SIG-M5 treated with dmso at 0.1 percent for 504 hours (cell line): ENCODE data around the gene CACNA2D1.

Experiments
- DNase-seq: peaks from one replicate; lab custom pipeline; 2025; ENCODE audit not compliant: unreplicated experiment; lab: John Stamatoyannopoulos, UW

The CACNA2D1 gene

GRCh38 chr7:82010416-82010815 is 433.2 kb downstream of the CACNA2D1 start:
- no peak for DNase-seq

GRCh38 chr7:82007315-82007714 is 436.3 kb downstream of the CACNA2D1 start:
- no peak for DNase-seq

DNA sequence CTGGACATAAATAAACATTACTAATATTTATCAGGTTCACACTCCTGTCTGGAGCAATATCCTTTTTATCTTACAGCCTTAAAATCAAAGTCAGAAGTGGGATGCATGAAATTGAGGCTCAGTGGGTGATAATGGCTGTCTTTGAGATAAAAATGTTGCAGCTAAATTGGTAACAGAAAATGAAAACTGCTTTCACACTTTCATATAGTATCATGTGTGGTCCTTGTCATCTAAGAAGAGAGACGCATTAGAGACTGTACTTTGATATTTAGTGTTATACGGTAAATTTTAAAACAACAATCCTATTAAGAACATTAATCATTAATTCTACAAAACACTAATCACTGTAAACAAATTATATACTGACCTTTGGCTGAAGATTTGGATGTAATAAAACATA is 438.5 kb downstream of the CACNA2D1 start:
- no peak for DNase-seq

- DNase-seq, result no peak
Observed at GRCh38 chr7:81993186-81993585, 450.4 kb downstream of the CACNA2D1 start.

- peak; percentile 38 for DNase-seq
Observed at GRCh38 chr7:81990395-81990794, 453.2 kb downstream of the CACNA2D1 start.

DNA sequence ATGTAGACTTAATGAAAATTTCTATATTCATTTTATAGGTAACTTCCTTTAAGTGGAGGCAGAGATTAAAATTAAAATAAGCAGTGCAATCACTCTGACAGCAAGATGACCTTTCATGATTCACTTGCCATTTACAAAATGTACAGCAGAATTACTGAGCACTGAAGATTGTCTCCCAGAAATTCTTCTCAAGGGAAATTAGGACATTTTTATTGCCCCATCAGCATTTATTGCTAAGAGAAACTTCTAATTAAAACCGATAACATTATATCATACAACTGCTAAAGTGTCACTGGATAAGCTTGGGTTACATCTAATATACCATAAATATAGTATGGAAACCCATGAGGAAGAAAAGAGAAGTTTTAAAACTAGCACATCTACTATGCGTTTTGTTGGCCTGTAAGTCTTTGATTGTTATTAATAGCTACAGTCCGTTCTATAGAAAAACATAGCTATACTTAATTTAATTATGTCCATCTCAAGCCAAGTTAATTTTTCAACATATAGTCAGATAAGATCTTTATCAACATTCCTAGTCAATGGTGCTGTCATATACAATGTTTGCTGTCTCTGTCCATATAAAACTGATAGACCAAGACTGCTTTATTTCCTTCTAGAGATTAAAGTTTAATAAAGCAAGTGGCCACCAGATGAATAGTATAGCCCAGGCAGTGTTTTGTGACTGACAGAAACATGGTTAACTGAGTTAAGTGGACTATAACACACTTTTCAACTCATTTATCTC is 456.7 kb downstream of the CACNA2D1 start:
- no peak for DNase-seq

GRCh38 chr7:81983406-81983805 is 460.2 kb downstream of the CACNA2D1 start:
- DNase-seq, result no peak

GRCh38 chr7:81973117-81973516 is 470.5 kb downstream of the CACNA2D1 start:
- no peak for DNase-seq

DNA sequence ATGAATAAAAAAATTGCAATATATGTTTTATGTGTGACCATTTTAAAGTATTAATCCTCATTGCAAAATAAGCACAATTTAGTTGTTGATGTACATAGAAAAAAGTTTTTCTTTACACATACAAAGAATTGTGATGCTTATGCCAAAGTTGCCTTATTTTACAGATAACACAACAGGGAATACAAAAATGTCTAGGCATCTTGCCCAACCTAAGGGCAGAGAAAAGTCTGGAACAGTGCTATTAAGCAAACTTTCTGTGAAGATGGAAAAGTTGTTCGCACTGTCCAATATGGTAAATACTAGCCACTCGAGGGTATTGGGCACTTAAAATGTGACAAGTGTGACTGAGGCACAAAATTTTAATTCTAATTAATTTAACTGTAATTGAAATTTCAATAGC is 483.6 kb downstream of the CACNA2D1 start:
- DNase-seq, result no peak

DNA sequence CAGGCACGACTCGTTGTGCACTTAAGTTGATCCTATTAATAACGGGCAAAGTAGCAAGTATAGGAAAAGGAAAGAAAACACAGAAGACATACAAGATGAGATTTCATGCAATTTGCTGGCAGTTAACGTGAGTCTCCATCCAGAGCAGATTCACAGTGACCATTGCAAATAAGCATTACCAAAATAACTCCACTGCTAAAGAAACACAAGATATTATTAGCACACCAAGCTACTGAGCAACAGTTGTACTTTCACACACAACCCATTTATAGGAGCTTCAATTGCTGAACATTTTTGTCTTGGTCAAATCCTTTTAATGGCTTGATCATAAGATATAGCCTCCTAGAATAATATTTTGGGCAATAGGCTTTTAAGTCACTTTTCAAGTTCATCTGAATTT is 486.1 kb downstream of the CACNA2D1 start:
- no peak for DNase-seq

GRCh38 chr7:81956520-81956919 is 487.1 kb downstream of the CACNA2D1 start:
- peak; percentile 79 for DNase-seq

GRCh38 chr7:81949306-81949705 is 494.3 kb downstream of the CACNA2D1 start:
- DNase-seq, result no peak

- DNase-seq, result no peak
Observed at GRCh38 chr7:81944058-81944457, 499.5 kb downstream of the CACNA2D1 start.

GRCh38 chr7:81937091-81937490 is 506.5 kb downstream of the CACNA2D1 start:
- no peak for DNase-seq

GRCh38 chr7:81934596-81935301 is 508.8 kb downstream of the CACNA2D1 start:
- DNase-seq, result no peak

GRCh38 chr7:81932936-81933335 is 510.6 kb downstream of the CACNA2D1 start:
- no peak for DNase-seq

GRCh38 chr7:81929386-81929785 is 514.2 kb downstream of the CACNA2D1 start:
- DNase-seq, result no peak

DNA sequence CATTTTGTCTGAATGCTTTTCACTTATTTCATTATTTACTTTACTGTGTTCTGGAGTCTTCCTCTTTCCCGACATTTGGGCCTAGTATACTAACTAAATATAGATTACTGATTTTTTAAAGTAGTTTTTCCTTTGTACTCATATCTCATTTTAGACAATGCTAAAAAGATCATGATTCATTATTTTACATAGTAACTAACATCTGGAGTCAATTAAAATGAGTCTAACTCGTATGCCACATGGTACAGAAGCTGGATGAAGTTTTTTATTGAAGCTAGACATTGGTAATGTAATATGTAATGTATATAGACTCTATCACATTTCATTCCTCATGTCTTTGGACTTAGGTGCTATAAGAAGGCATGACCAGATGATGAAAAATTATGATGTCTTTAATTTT is 517.4 kb downstream of the CACNA2D1 start:
- DNase-seq, result no peak

DNA sequence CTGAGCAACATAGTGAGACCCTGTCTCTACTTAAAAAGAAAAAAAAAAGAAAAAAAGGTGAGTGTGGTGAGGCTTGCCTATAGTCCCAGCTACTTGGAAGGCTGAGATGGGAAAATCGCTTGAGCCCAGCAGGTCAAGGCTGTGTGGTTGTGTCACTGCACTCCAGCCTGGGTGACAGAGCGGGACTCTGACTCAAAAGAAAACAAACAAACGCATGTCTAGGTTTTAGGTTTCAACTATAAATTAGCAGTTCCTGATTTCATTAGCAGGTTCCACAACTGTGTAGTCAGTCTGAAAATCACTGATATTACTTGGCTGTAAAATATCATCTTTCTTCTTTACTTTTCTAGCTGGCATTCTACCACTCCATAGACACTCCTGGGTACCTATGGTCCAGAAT is 518.0 kb downstream of the CACNA2D1 start:
- no peak for DNase-seq

GRCh38 chr7:81924494-81924893 is 519.1 kb downstream of the CACNA2D1 start:
- no peak for DNase-seq

DNA sequence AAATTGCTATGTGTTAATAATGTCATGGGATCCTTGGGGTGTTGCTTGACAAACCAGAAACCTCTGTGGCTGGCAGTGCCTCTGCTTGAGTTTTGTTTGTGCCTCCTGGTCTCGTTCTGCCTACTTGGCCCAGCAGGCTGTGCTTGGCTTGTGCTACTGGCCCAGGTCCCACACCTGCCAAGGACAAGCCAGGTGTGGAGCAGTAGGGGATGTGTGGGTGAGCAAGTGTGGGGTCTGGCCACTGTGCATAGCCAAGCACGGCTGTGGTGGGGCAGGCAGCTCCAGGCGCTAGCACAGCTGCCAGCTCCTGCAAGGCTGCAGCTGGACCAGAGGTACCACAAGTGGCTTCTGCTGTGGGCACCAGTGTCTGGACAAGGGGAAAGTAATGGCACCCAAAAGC is 524.1 kb downstream of the CACNA2D1 start:
- no peak for DNase-seq

GRCh38 chr7:81908220-81908619 is 535.4 kb downstream of the CACNA2D1 start:
- no peak for DNase-seq

DNA sequence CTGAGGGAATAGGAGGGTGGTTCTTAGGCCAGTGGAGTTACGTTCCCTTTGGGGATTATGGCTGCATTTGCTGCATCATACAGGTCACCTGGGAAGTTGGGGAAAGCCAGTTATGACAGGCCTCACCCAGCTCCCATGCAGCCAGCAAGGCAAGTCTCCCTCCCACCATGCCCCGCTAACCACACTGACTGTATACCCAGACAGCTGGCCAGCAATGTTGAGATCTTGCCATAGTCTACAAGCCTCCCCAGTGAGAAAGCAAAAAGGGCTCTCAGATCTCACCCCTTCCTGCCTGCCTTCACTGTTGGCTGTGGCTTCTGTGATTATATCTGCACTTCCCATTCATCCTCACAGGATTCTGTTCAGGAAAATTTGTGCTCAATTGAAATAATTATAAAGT is 540.5 kb downstream of the CACNA2D1 start:
- DNase-seq, result no peak
